Small intestine (tissue), 7 donors: ENCODE results near the gene DMRTB1. TPM values are rescaled to one million over a fixed set of nuclear protein-coding genes. Genes with fewer than 3 reads are reported as not detected.
A peak's percentile ranks its signal among the peaks of the same experiment; 100 is the strongest.

Experiments used
- DNase-seq, 2 donors: peaks; one replicate each; pipeline versions ENCODE4 v3.0.0 to v3.0.0-alpha.2; 2013
- FAIRE-seq: peaks from 2 replicates; lab custom pipeline; 2012; peaks lifted over from hg19 to GRCh38; lab: Jason Lieb, UNC
- H3K27ac ChIP-seq, 3 donors: one replicate each; pipeline ENCODE4 v1.5.1; 2013; ENCODE audit warnings: low read length in 2 of 3, mild to moderate bottlenecking in 2 of 3, control low read depth in 1 of 3, inconsistent platforms in 1 of 3, low read depth in 1 of 3, moderate library complexity in 1 of 3
- H3K27me3 ChIP-seq, 3 donors: one replicate each; pipeline ENCODE4 v1.6.1; 2013; ENCODE audit warnings: low read length in 3 of 3, inconsistent platforms in 1 of 3; ENCODE audit not compliant: control insufficient read depth in 3 of 3, insufficient read depth in 3 of 3
- H3K36me3 ChIP-seq, 3 donors: one replicate each; pipeline ENCODE4 v1.6.1; 2013; ENCODE audit warnings: low read length in 3 of 3, inconsistent platforms in 1 of 3, low read depth in 1 of 3, mild to moderate bottlenecking in 1 of 3, moderate library complexity in 1 of 3; ENCODE audit not compliant: control insufficient read depth in 3 of 3, insufficient read depth in 2 of 3
- H3K4me1 ChIP-seq, 3 donors: one replicate each; pipeline ENCODE4 v1.6.1; 2013; ENCODE audit warnings: low read length in 2 of 3, inconsistent platforms in 1 of 3, low read depth in 1 of 3, mild to moderate bottlenecking in 1 of 3, moderate library complexity in 1 of 3; ENCODE audit not compliant: control insufficient read depth in 3 of 3, insufficient read depth in 2 of 3
- H3K4me3 ChIP-seq, 3 donors: one replicate each; pipeline ENCODE4 v1.5.1; 2013; ENCODE audit warnings: low read length in 3 of 3, control low read depth in 1 of 3, inconsistent platforms in 1 of 3, low read depth in 1 of 3, mild to moderate bottlenecking in 1 of 3, moderate library complexity in 1 of 3
- H3K9me3 ChIP-seq, 2 donors: one replicate each; pipeline ENCODE4 v1.6.1; 2013; ENCODE audit warnings: low read depth in 1 of 2, low read length in 1 of 2; ENCODE audit not compliant: control insufficient read depth in 2 of 2, insufficient read depth in 1 of 2
- WGBS, 3 donors: extraction: QIAGEN DNeasy Blood & Tissue Kit; methylation state at CpG; one replicate each; pipeline ENCODE4 v1.1.7; 2013; 5-methylcytosine and 5-hydroxymethylcytosine counted together
- polyA plus RNA-seq, 4 donors: library from polyadenylated mRNA; stranded (reverse) in 3 of 4; unstranded in 1 of 4; fragments of 200-250 nt in 3 of 4; fragments of 120-200 nt in 1 of 4; gene quantifications; one replicate each; pipeline versions ENCODE4 v1.2.1 to v1.2.3, GENCODE V29; 2013
- donor health status: healthy with polysubstance abuse.
- donor health status: control.
- donor health status: control.
- donor health status: Bipolar disorder and iron deficiency.
- donor health status: healthy.

DMRTB1 gene
- polyA plus RNA-seq, 4 donors = not detected

DNA sequence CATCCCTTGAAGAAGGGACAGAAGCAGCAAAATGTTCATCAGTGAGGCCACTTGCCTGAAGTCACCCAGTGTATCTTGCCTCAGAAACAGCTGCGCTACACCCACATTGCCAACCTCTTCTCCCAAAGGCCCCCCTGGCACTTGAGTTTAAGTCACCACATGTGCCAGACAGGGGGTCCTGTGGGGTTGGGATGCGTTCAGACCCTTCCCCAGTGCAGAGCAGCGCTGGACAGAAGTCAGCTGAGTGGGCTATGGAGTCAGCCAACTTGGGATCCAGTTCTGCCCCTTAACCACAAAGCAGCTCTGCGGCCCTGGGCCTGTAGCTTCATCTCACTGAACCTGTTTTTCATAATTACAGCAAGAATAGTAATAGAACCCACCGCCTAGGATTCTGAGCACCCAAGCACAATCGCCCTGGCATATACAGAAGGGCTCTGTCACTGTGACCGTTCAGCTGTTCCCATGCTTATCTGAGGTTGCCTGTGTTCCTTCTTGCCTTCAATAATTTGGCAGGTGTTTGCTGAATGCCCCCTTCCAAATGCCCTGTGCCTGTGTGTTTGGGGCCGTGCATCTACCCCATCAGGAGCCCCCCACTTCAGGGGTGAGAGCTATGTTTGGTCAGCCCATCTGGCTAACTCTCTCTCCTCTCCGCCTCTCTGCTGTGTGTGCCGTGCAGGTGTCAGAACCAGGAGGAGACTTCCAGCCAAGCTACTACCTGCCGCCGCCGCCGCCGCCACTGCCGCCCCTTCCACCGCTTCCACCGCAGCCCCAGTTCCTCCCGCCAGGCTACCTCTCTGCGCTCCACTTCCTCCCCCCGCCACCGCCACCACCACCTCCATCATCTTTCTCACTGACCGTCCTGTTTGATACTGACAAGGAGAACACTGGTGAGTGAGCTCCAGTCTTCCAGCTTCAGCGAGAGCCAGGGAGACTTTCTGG is 5.0 kb downstream of the DMRTB1 start:
- DNase-seq = no peak
- 88 to 89% (median 88%) methylated on average over 24 of the region's 24 CpGs for WGBS, 3 donors
- Histone ChIP-seq H3K4me3 (no peak overlapping the region), H3K27me3 (no peaks in the 10 kb centered on the region), H3K9me3 (no peaks in the 10 kb centered on the region), H3K36me3 (no peaks in the 10 kb centered on the region), H3K4me1 (no peaks in the 10 kb centered on the region), H3K27ac (no peak overlapping the region)
- FAIRE-seq = no peak

DNA sequence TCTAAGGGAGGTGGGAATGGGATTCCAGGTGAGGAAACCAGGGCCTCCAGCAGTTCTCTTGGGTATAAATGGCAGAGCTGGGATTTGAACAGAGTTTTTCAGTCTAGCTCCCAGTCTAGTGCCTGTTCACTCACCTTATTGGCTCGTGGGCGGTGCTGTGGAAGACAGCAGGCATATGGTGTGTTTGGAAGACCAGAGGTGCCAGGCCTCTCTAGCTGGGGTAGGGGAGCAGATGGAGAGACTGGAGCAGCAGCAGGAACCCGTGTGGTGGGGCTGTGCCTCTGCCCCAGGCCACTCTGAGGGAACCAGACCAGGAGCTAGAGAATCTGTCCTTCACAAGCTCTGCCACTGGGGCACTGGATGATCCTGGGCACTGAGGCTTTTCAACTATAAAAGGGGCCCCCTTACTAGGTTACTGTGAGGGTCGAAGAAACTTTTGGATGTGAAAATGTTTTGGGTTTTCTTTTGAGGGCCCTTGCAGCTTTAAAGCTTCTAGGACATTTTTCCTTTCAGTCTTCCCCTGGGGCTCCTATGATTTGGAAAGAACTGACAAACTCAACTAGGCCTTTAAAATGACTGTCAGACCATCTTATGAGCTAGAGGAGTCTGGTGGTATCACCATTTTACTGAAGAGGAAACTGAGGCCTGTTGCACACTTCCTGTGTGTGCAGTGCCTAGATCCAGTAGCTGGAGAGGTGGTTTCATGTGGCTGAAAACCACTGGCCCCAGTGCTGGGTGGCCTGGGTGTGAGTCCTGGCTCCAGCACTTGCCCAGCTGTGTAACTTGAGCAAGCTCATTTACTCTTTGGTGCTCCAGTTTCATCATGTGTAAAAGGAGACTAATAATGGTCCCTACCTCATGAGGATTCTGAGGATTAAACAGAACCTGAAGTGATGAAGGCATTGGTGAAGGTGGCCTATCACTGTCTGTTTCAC is 6.1 kb downstream of the DMRTB1 start:
- WGBS, 3 donors = 53 to 77% (median 54%) methylated on average over 4 of the region's 4 CpGs
- FAIRE-seq (no peak), DNase-seq (no peak)
- Histone ChIP-seq H3K4me3 (no peak overlapping the region), H3K36me3 (no peaks in the 10 kb centered on the region), H3K27ac (no peak overlapping the region), H3K27me3 (no peaks in the 10 kb centered on the region), H3K9me3 (no peaks in the 10 kb centered on the region), H3K4me1 (no peaks in the 10 kb centered on the region)

DNA sequence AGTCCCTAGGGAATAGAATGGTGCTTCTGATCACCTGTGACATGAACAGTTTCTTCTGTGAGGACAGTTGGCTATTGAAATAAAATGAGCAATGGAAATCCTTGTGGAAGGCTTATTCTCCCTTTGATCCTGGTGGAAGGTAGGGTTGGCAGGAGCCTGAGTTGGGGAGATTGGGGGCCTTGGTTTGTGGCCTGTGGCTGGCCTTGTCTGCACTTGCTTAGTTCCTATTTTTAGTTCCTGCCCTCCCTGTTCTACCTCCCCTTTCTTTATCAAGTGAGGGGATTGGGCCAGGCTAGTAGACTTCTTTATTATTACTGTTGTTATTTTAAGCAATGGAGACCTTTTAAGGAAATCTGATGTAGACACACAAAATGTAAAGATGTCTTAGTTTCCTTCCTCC is 8.2 kb downstream of the DMRTB1 start:
- Histone ChIP-seq H3K4me3 (no peak overlapping the region), H3K27ac (no peak overlapping the region)
- no peak for FAIRE-seq

DNA sequence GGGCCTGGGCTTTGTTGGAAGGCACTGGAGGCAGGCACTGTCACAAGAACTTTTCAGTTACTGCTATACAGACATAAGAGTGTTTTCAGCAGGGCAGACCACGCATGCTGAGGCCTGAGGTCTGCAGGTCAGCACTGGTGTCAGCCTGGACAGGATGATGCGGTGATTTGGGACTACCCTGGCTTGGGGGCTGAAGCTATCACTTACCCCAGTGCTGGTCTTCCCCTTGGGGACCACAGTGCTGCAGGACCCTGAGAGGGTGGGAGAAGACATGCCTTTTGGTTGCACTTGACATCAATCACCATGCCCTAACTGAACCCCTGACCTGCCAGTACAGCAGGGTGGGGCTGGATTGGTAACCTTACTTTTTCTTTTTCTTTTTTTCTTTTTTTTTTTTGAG is 9.2 kb downstream of the DMRTB1 start:
- Histone ChIP-seq H3K9me3 (no peaks in the 10 kb centered on the region), H3K4me1 (no peaks in the 10 kb centered on the region), H3K27me3 (no peaks in the 10 kb centered on the region), H3K4me3 (no peak overlapping the region), H3K36me3 (no peaks in the 10 kb centered on the region), H3K27ac (no peak overlapping the region)
- no peak for DNase-seq
- no peak for FAIRE-seq
- WGBS, 3 donors = 96 to 100% (median 97%) methylated on average over 2 of the region's 2 CpGs

More for the DNA sequence above, 8.2 kb downstream of the DMRTB1 start:
- Histone ChIP-seq H3K4me1 (no peaks in the 10 kb centered on the region), H3K9me3 (no peaks in the 10 kb centered on the region), H3K36me3 (no peaks in the 10 kb centered on the region), H3K27me3 (no peaks in the 10 kb centered on the region)
- no peak for DNase-seq

DNA sequence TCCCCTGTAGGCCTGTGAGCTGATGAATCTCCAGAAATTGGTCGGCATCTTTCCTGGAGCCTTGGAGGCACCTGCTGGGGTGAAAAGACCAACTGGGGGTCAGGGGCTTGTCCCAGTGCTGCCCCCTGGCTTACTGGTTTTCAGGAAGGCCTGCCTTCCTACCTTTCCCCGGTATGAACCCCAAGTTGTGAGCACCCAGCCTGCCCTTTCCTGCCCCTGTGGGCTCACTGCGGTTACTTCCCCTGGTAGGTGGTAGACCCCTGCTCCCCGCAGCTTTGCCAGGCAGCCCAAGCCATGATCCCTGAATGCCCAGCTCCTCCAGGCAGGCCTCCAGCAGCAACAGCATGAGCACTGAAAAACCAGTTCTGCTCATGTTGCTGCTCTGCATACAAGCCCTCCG is 10.2 kb downstream of the DMRTB1 start:
- H3K27me3 ChIP-seq = no peaks in the 10 kb centered on the region
- WGBS, 3 donors = 85 to 95% (median 93%) methylated on average over 5 of the region's 5 CpGs
- DNase-seq = no peak
- no peak overlapping the region for H3K4me3 ChIP-seq
- H3K9me3 ChIP-seq = no peaks in the 10 kb centered on the region
- no peak for FAIRE-seq
- no peak overlapping the region for H3K27ac ChIP-seq
- no peaks in the 10 kb centered on the region for H3K4me1 ChIP-seq
- no peaks in the 10 kb centered on the region for H3K36me3 ChIP-seq

DNA sequence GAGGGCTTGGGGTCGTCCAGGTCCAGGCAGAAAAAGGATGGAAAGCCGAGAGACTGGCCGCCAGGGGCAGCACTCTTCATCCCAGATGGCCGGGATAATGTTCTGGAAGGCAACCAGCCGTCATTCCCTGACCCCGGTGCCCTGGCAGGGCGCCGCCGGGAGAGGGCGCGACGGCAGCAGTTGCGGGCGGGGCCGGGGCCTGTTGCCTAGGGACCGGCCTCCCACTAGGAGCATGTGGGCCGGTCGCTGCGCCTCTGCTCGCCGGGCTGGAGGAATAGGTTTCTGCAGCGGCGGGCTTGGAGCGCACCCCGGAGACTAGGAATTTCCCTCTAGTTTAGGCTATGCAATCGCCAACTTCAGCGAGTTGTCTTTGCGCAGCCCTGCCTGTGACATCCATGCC is 11.0 kb downstream of the DMRTB1 start:
- no peak for FAIRE-seq
- Histone ChIP-seq H3K36me3 (no peaks in the 10 kb centered on the region), H3K9me3 (no peaks in the 10 kb centered on the region), H3K4me3 (no peak overlapping the region), H3K27ac (no peak overlapping the region), H3K27me3 (no peaks in the 10 kb centered on the region), H3K4me1 (no peaks in the 10 kb centered on the region)
- WGBS, 3 donors = 17 to 33% (median 19%) methylated on average over 25 to 28 of the region's 28 CpGs
- peak; percentile 50 to 84 for DNase-seq

DNA sequence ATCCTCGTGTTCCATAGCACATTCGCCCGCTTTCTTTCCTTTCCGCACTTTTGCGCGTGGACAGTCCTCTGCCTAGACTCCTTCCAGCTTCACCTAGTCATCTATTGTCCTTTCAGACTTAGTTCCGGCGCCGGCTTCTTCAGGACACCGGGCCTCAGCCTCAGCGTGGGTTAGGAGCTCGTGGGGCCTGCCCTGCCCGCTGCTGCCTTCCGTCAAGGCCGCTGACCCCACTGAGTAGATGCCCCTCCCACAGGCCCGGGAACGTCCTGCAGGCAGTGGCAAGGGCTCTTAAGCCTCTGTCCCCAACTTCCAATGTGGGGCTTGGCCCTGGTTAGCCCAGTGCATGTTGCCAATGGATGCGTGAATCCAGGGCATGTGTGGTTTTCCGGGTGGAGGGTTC is 11.4 kb downstream of the DMRTB1 start:
- Histone ChIP-seq H3K9me3 (no peaks in the 10 kb centered on the region), H3K27me3 (no peaks in the 10 kb centered on the region), H3K36me3 (no peaks in the 10 kb centered on the region), H3K4me3 (no peak overlapping the region), H3K4me1 (no peaks in the 10 kb centered on the region), H3K27ac (no peak overlapping the region)
- DNase-seq (no peak), FAIRE-seq (no peak)
- WGBS, 3 donors = 74 to 84% (median 78%) methylated on average over 19 of the region's 19 CpGs

DNA sequence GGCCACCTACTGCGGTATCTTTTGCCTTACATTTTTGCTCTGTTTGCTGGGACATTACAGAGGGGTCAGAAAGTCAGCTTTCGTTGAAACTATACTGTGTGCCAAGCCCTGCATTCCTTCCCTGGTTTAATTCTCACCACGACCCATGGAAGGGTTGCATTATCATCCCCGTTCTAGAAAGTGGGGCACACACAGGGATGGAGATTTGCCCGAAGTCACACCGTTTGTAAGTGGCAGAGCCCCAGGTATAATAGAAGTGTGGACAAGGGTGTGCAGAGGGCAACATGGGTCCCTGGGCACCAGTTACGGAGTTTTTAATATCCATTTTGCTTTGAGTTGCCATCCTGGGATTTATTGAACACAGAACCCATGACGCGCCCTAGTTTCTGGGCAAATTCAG is 11.8 kb downstream of the DMRTB1 start:
- FAIRE-seq (no peak), DNase-seq (no peak)
- Histone ChIP-seq H3K4me1 (no peaks in the 10 kb centered on the region), H3K27ac (no peak overlapping the region), H3K27me3 (no peaks in the 10 kb centered on the region), H3K4me3 (no peak overlapping the region), H3K36me3 (no peaks in the 10 kb centered on the region), H3K9me3 (no peaks in the 10 kb centered on the region)
- 92 to 96% (median 94%) methylated on average over 9 of the region's 9 CpGs for WGBS, 3 donors
